IMR-90 (cell line): ENCODE measurements around the gene PDZD2. TPM values are rescaled to one million over a fixed set of nuclear protein-coding genes. Genes with fewer than 3 reads are reported as not detected.

Experiments used
- ATAC-seq: fragments of 200-7000 bp; cut with Tn5 transposase; 2 replicates; pipeline ENCODE4 v1.9.1; 2020; ENCODE audit warnings: low read depth, mild to moderate bottlenecking, moderate library complexity
- BruUV-seq: library from RNA; stranded (reverse); fragments of 400-500 nt; replicated peaks from 2 replicates; lab custom pipeline; 2021; lab: Mats Ljungman, UMichigan
- CTCF ChIA-PET: fragments of 300-600 bp; formaldehyde crosslinking; extraction: SDS; loops from one replicate; lab custom pipeline; 2021; ENCODE audit warnings: antibody characterized with exemption; lab: Yijun Ruan, JAX
- POLR2A ChIA-PET: fragments of 300-600 bp; sonication (Branson Sonifier 250); formaldehyde crosslinking; loops from one replicate; lab custom pipeline; 2022; ENCODE audit warnings: antibody characterized with exemption; ENCODE audit not compliant: unreplicated experiment; lab: Charles Lee
- DNase-seq: peaks from one replicate; pipeline ENCODE4 v3.0.0; 2013
- H2AFZ ChIP-seq: replicated peaks from 2 replicates; pipeline ENCODE3; 2013; ENCODE audit warnings: low read length, mild to moderate bottlenecking; ENCODE audit not compliant: poor library complexity
- H2AK5ac ChIP-seq: 2 replicates; pipeline ENCODE4 v1.6.1; 2013; ENCODE audit warnings: low read depth, low read length, inconsistent platforms
- H2AK9ac ChIP-seq: replicated peaks from 2 replicates; pipeline ENCODE3; 2013; ENCODE audit warnings: mild to moderate bottlenecking, low read depth, low read length, moderate library complexity; ENCODE audit not compliant: poor library complexity
- H2BK120ac ChIP-seq: 2 replicates; pipeline ENCODE4 v1.6.1; 2013; ENCODE audit warnings: low read depth, low read length, inconsistent platforms
- H2BK15ac ChIP-seq: 3 replicates; pipeline ENCODE4 v1.6.1; 2013; ENCODE audit warnings: low read depth, low read length, inconsistent platforms
- H2BK20ac ChIP-seq: 2 replicates; pipeline ENCODE4 v1.6.1; 2013; ENCODE audit warnings: low read depth, mild to moderate bottlenecking, inconsistent platforms, low read length, moderate library complexity
- H2BK5ac ChIP-seq: 2 replicates; pipeline ENCODE4 v1.6.1; 2013; ENCODE audit warnings: mild to moderate bottlenecking, low read depth, low read length, inconsistent platforms; ENCODE audit not compliant: poor library complexity, severe bottlenecking
- H3K14ac ChIP-seq: replicated peaks from 2 replicates; pipeline ENCODE4 v1.6.1; 2013; ENCODE audit warnings: low read depth, low read length, inconsistent platforms
- H3K18ac ChIP-seq: 2 replicates; pipeline ENCODE4 v1.6.1; 2013; ENCODE audit warnings: low read depth, low read length, control low read depth
- H3K23ac ChIP-seq: 2 replicates; pipeline ENCODE4 v1.6.1; 2013; ENCODE audit warnings: low read depth, low read length, inconsistent platforms
- H3K27ac ChIP-seq: 2 replicates; pipeline ENCODE4 v1.5.1; 2013; ENCODE audit warnings: mild to moderate bottlenecking, control low read depth, low read length; ENCODE audit not compliant: insufficient read depth
- H3K27me3 ChIP-seq: 2 replicates; pipeline ENCODE4 v1.6.1; 2013; ENCODE audit warnings: low read length; ENCODE audit not compliant: control insufficient read depth, insufficient read depth
- H3K36me3 ChIP-seq: 2 replicates; pipeline ENCODE4 v1.6.1; 2013; ENCODE audit warnings: low read length, mixed read lengths; ENCODE audit not compliant: control insufficient read depth, insufficient read depth
- H3K4ac ChIP-seq: 2 replicates; pipeline ENCODE4 v1.6.1; 2013; ENCODE audit warnings: low read depth, low read length, inconsistent platforms
- H3K4me1 ChIP-seq: 2 replicates; pipeline ENCODE4 v1.6.1; 2013; ENCODE audit warnings: low read length, mixed read lengths; ENCODE audit not compliant: control insufficient read depth, insufficient read depth
- H3K4me2 ChIP-seq: 2 replicates; pipeline ENCODE4 v1.6.1; 2013; ENCODE audit warnings: low read depth, mild to moderate bottlenecking, control low read depth, low read length, moderate library complexity
- H3K4me3 ChIP-seq: 2 replicates; pipeline ENCODE4 v1.5.1; 2013; ENCODE audit warnings: low read depth, mild to moderate bottlenecking, control low read depth, low read length, moderate library complexity; ENCODE audit not compliant: insufficient read depth
- H3K56ac ChIP-seq: 2 replicates; pipeline ENCODE4 v1.6.1; 2013; ENCODE audit warnings: low read length, inconsistent platforms; ENCODE audit not compliant: insufficient read depth; ENCODE audit errors: extremely low read depth
- H3K79me1 ChIP-seq, 2 experiments: 2 replicates each; pipeline ENCODE4 v1.6.1; 2013; ENCODE audit warnings: low read length in 2 of 2, inconsistent platforms in 1 of 2, low read depth in 1 of 2
- H3K9ac ChIP-seq: 2 replicates; pipeline ENCODE4 v1.6.1; 2013; ENCODE audit warnings: low read depth, low read length, control low read depth
- H3K9me1 ChIP-seq: 2 replicates; pipeline ENCODE4 v1.6.1; 2013; ENCODE audit warnings: low read length, inconsistent platforms; ENCODE audit not compliant: insufficient read depth
- H3K9me3 ChIP-seq: 2 replicates; pipeline ENCODE4 v1.6.1; 2013; ENCODE audit warnings: low read length; ENCODE audit not compliant: control insufficient read depth, insufficient read depth
- H4K20me1 ChIP-seq: 2 replicates; pipeline ENCODE4 v1.6.1; 2013; ENCODE audit warnings: low read length, inconsistent platforms; ENCODE audit not compliant: insufficient read depth
- H4K5ac ChIP-seq: 2 replicates; pipeline ENCODE4 v1.6.1; 2013; ENCODE audit warnings: mild to moderate bottlenecking, low read depth, low read length, control low read depth
- H4K8ac ChIP-seq, 2 experiments: 2 replicates each; pipeline ENCODE4 v1.6.1; 2013; ENCODE audit warnings: low read depth in 2 of 2, low read length in 2 of 2, control low read depth in 1 of 2, inconsistent platforms in 1 of 2
- H4K91ac ChIP-seq: 2 replicates; pipeline ENCODE4 v1.6.1; 2013; ENCODE audit warnings: low read depth, low read length, inconsistent platforms; ENCODE audit not compliant: insufficient read depth
- BHLHE40 ChIP-seq: fragments of 150-350 bp; IDR thresholded peaks from 2 replicates; pipeline ENCODE4 v1.6.1; 2016; ENCODE audit warnings: mild to moderate bottlenecking, low read depth, low read length
- ELK1 ChIP-seq: fragments of 150-350 bp; IDR thresholded peaks from 2 replicates; pipeline ENCODE4 v1.6.1; 2016; ENCODE audit warnings: low read depth, mild to moderate bottlenecking, low read length, moderate library complexity, borderline replicate concordance
- FOS ChIP-seq: fragments of 150-350 bp; IDR thresholded peaks from 2 replicates; pipeline ENCODE4 v1.6.1; 2016; ENCODE audit warnings: low read depth, low read length
- MAFK ChIP-seq: IDR thresholded peaks from 2 replicates; pipeline ENCODE4 v1.6.1; 2012; ENCODE audit warnings: low read depth, low read length, improper control_type of control experiment
- MAZ ChIP-seq: IDR thresholded peaks from 2 replicates; pipeline ENCODE4 v1.6.1; 2012; ENCODE audit warnings: low read depth, mild to moderate bottlenecking, low read length, improper control_type of control experiment, moderate library complexity, borderline replicate concordance
- MXI1 ChIP-seq: IDR thresholded peaks from 2 replicates; pipeline ENCODE4 v1.6.1; 2012; ENCODE audit warnings: low read depth, mild to moderate bottlenecking, low read length, moderate library complexity, borderline replicate concordance
- NFE2L2 ChIP-seq: fragments of 150-350 bp; IDR thresholded peaks from 2 replicates; pipeline ENCODE4 v1.6.1; 2016; ENCODE audit warnings: low read depth, mild to moderate bottlenecking, low read length
- POLR2A ChIP-seq: IDR thresholded peaks from 2 replicates; pipeline ENCODE4 v1.6.1; 2012; ENCODE audit warnings: mild to moderate bottlenecking, low read depth, low read length
- RAD21 ChIP-seq: IDR thresholded peaks from 2 replicates; pipeline ENCODE4 v1.6.1; 2012; ENCODE audit warnings: low read length, improper control_type of control experiment
- RCOR1 ChIP-seq: IDR thresholded peaks from 2 replicates; pipeline ENCODE4 v1.6.1; 2012; ENCODE audit warnings: mild to moderate bottlenecking, low read length, improper control_type of control experiment; ENCODE audit not compliant: insufficient replicate concordance
- RFX5 ChIP-seq: IDR thresholded peaks from 2 replicates; pipeline ENCODE4 v1.8.0; 2012; ENCODE audit warnings: low read depth, mild to moderate bottlenecking, low read length, moderate library complexity
- USF2 ChIP-seq: fragments of 150-350 bp; IDR thresholded peaks from 2 replicates; pipeline ENCODE4 v1.6.1; 2017; ENCODE audit warnings: mild to moderate bottlenecking, antibody characterized with exemption, low read length, low read depth
- WGBS, 2 experiments: methylation state at CpG; one replicate each; pipeline versions ENCODE4 v1.1.5 to v1.1.7; 2013; ENCODE audit warnings: missing lambda C conversion rate in 2 of 2; ENCODE audit not compliant: insufficient read length in 1 of 2; ENCODE audit errors: extremely low coverage in 2 of 2; 5-methylcytosine and 5-hydroxymethylcytosine counted together
- dilution Hi-C: fragments of 300-500 bp; cut with HindIII; formaldehyde crosslinking; loops from one replicate; pipeline ENCODE4 v1.14.3; 2018; ENCODE audit warnings: low sequenced_read_pairs; ENCODE audit not compliant: unreplicated experiment
- in situ Hi-C: fragments of 300-500 bp; cut with MboI; formaldehyde crosslinking; loops from 3 replicates; pipeline ENCODE4 v1.14.3; 2019; ENCODE audit warnings: low sequenced_read_pairs, inconsistent platforms, mixed read lengths
- intact Hi-C: fragments of 100-400 bp; cut with micrococcal nuclease; formaldehyde crosslinking; loops from 2 replicates; pipeline ENCODE4 v1.10.0; 2022
- polyA plus RNA-seq, 3 experiments: library from polyadenylated mRNA; depleted of rRNA; stranded (reverse); fragments of >200 nt; gene quantifications; 2 replicates each; pipeline ENCODE4 v1.2.3, GENCODE V29; 2012; ENCODE audit warnings: low replicate concordance in 1 of 3
- total RNA-seq: library from RNA; depleted of rRNA; stranded (reverse); fragments of >200 nt; gene quantifications from 2 replicates; pipeline ENCODE4 v1.2.3, GENCODE V29; 2012

PDZD2 gene
- total and polyA plus RNA-seq, 2 of the 4 experiments (the other 2 are of a cell fraction) = under 0.01 to 0.02 TPM

GRCh38 chr5:31671339-31671741, 32.4 kb downstream of the PDZD2 start:
- in situ Hi-C loops = no loop called here
- no TSS peak for BruUV-seq
- Histone ChIP-seq H3K79me1 (no peaks in the 10 kb centered on the region), H2AK5ac (no peak overlapping the region), H3K9me3 (no peaks in the 10 kb centered on the region), H3K9me1 (no peaks in the 10 kb centered on the region), H3K9ac (no peak overlapping the region), H3K56ac (no peak overlapping the region), H2BK15ac (no peak overlapping the region), H4K20me1 (no peaks in the 10 kb centered on the region), H2BK5ac (no peak overlapping the region), H3K23ac (no peak overlapping the region), H3K27ac (no peak overlapping the region), H4K5ac (no peak overlapping the region), H4K8ac (no peak overlapping the region), H4K91ac (no peak overlapping the region), H2AFZ (no peak overlapping the region), H3K4me3 (no peak overlapping the region), H3K14ac (no peak overlapping the region), H3K18ac (no peak overlapping the region), H2BK120ac (no peak overlapping the region), H3K4ac (no peak overlapping the region), H2BK20ac (no peak overlapping the region), H3K4me1 (no peaks in the 10 kb centered on the region), H3K4me2 (no peak overlapping the region), H3K36me3 (no peaks in the 10 kb centered on the region), H2AK9ac (no peak overlapping the region), H3K27me3 (peaks cover 10% of the 10 kb centered on the region)
- POLR2A ChIA-PET = no interaction called here
- dilution Hi-C loops = no loop called here
- intact Hi-C loops = no loop called here
- WGBS, 2 experiments = 48% methylated on average over 7 of the region's 9 CpGs; no CpG with 5 or more reads in 1 of the 2 experiments
- no peak for DNase-seq
- TF ChIP-seq RAD21 (no peak), ELK1 (no peak), POLR2A (no peak), MAZ (no peak), MAFK (no peak), RCOR1 (no peak), NFE2L2 (no peak), FOS (no peak), BHLHE40 (no peak), USF2 (no peak), MXI1 (no peak), RFX5 (no peak)
- CTCF ChIA-PET = no interaction called here
- ATAC-seq = no peak
